Measurements from ENCODE around the gene CD300C. TPM values are rescaled to one million over a fixed set of nuclear protein-coding genes. Genes with fewer than 3 reads are reported as not detected.

CD300C gene
- total RNA-seq, 1 donor from 2014 or later = 0.26 TPM

GRCh38 chr17:74531231-74531761 is 14.6 kb downstream of the CD300C start, which contains the start of gene CD300LB:
TSS of gene CD300LB (minus strand) at chr17:74531475. CDS start at chr17:74531350, 125 bp downstream.
- H3K27me3 Mint-ChIP-seq = peaks cover 30% of the 10 kb centered on the region
- intact Hi-C loops (cut with micrococcal nuclease) = no loop called here
- H3K36me3 Mint-ChIP-seq (ENCODE audit: low read depth) = no peaks in the 10 kb centered on the region
- DNase-seq = no peak
- H3K4me1 Mint-ChIP-seq = peaks cover 5% of the 10 kb centered on the region
- no peaks in the 10 kb centered on the region for H3K9me3 Mint-ChIP-seq
- no peak within 1 kb of the TSS for H3K27ac Mint-ChIP-seq
- H3K4me3 Mint-ChIP-seq = no peak within 1 kb of the TSS

- Mint-ChIP-seq H3K9me3 (no peaks in the 10 kb centered on the region), H3K4me1 (peaks cover 5% of the 10 kb centered on the region), H3K27me3 (peaks cover 29% of the 10 kb centered on the region), H3K27ac (no peak overlapping the region), H3K36me3 (ENCODE audit: low read depth) (no peaks in the 10 kb centered on the region), H3K4me3 (no peak overlapping the region)
- intact Hi-C loops (cut with micrococcal nuclease) = no loop called here
- DNase-seq = no peak
Observed at GRCh38 chr17:74530831-74531150, 15.1 kb downstream of the CD300C start.

- H3K9me3 Mint-ChIP-seq = no peaks in the 10 kb centered on the region
- DNase-seq = no peak
- peaks cover 29% of the 10 kb centered on the region for H3K27me3 Mint-ChIP-seq
- H3K27ac Mint-ChIP-seq = no peak overlapping the region
- intact Hi-C loops (cut with micrococcal nuclease) = no loop called here
- H3K4me3 Mint-ChIP-seq = no peak overlapping the region
- no peaks in the 10 kb centered on the region for H3K36me3 Mint-ChIP-seq (ENCODE audit: low read depth)
- peaks cover 5% of the 10 kb centered on the region for H3K4me1 Mint-ChIP-seq
Observed at GRCh38 chr17:74529243-74529642, 16.7 kb downstream of the CD300C start.

- Mint-ChIP-seq H3K9me3 (no peaks in the 10 kb centered on the region), H3K4me3 (no peak overlapping the region), H3K27ac (no peak overlapping the region), H3K36me3 (ENCODE audit: low read depth) (no peaks in the 10 kb centered on the region), H3K27me3 (peaks cover 26% of the 10 kb centered on the region), H3K4me1 (peaks cover 5% of the 10 kb centered on the region)
- intact Hi-C loops (cut with micrococcal nuclease) = no loop called here
- DNase-seq = no peak
Observed at GRCh38 chr17:74528491-74529199, 17.3 kb downstream of the CD300C start.

GRCh38 chr17:74527756-74528155 is 18.2 kb downstream of the CD300C start:
- Mint-ChIP-seq H3K4me1 (peaks cover 2% of the 10 kb centered on the region), H3K27me3 (peaks cover 21% of the 10 kb centered on the region), H3K4me3 (no peak overlapping the region), H3K36me3 (ENCODE audit: low read depth) (peaks cover 1% of the 10 kb centered on the region), H3K27ac (no peak overlapping the region), H3K9me3 (peaks cover 5% of the 10 kb centered on the region)
- no peak for DNase-seq
- intact Hi-C loops (cut with micrococcal nuclease) = no loop called here

- no peaks in the 10 kb centered on the region for H3K4me1 Mint-ChIP-seq
- no peak overlapping the region for H3K4me3 Mint-ChIP-seq
- peaks cover 1% of the 10 kb centered on the region for H3K36me3 Mint-ChIP-seq (ENCODE audit: low read depth)
- DNase-seq = no peak
- H3K9me3 Mint-ChIP-seq = peaks cover 5% of the 10 kb centered on the region
- intact Hi-C loops (cut with micrococcal nuclease) = no loop called here
- peaks cover 18% of the 10 kb centered on the region for H3K27me3 Mint-ChIP-seq
- H3K27ac Mint-ChIP-seq = no peak overlapping the region
Observed at GRCh38 chr17:74527081-74527480, 18.8 kb downstream of the CD300C start.

- H3K4me1 Mint-ChIP-seq = peaks cover 2% of the 10 kb centered on the region
- peaks cover 1% of the 10 kb centered on the region for H3K36me3 Mint-ChIP-seq (ENCODE audit: low read depth)
- peaks cover 15% of the 10 kb centered on the region for H3K27me3 Mint-ChIP-seq
- no peak overlapping the region for H3K27ac Mint-ChIP-seq
- DNase-seq = no peak
- peaks cover 5% of the 10 kb centered on the region for H3K9me3 Mint-ChIP-seq
- intact Hi-C loops (cut with micrococcal nuclease) = no loop called here
- no peak overlapping the region for H3K4me3 Mint-ChIP-seq
Observed at GRCh38 chr17:74526681-74527080, 19.2 kb downstream of the CD300C start.

GRCh38 chr17:74525781-74526288 is 20.1 kb downstream of the CD300C start:
- Mint-ChIP-seq H3K9me3 (peaks cover 9% of the 10 kb centered on the region), H3K4me1 (peaks cover 7% of the 10 kb centered on the region), H3K27me3 (peaks cover 10% of the 10 kb centered on the region), H3K36me3 (ENCODE audit: low read depth) (peaks cover 1% of the 10 kb centered on the region), H3K27ac (no peak overlapping the region), H3K4me3 (no peak overlapping the region)
- intact Hi-C loops (cut with micrococcal nuclease) = no loop called here
- no peak for DNase-seq

- peaks cover 8% of the 10 kb centered on the region for H3K4me1 Mint-ChIP-seq
- intact Hi-C loops (cut with micrococcal nuclease) = no loop called here
- no peak overlapping the region for H3K4me3 Mint-ChIP-seq
Observed at GRCh38 chr17:74525465-74525725, 20.5 kb downstream of the CD300C start.

GRCh38 chr17:74524653-74525464 is 21.1 kb downstream of the CD300C start:
- Mint-ChIP-seq H3K27ac (no peak overlapping the region), H3K4me3 (no peak overlapping the region), H3K27me3 (peaks cover 6% of the 10 kb centered on the region), H3K4me1 (peaks cover 12% of the 10 kb centered on the region), H3K36me3 (ENCODE audit: low read depth) (peaks cover 1% of the 10 kb centered on the region), H3K9me3 (peaks cover 9% of the 10 kb centered on the region)
- intact Hi-C loops (cut with micrococcal nuclease) = no loop called here
- DNase-seq = no peak

More at GRCh38 chr17:74525465-74525725, 20.5 kb downstream of the CD300C start:
- no peak for DNase-seq
- peaks cover 9% of the 10 kb centered on the region for H3K9me3 Mint-ChIP-seq
- H3K27ac Mint-ChIP-seq = no peak overlapping the region
- peaks cover 1% of the 10 kb centered on the region for H3K36me3 Mint-ChIP-seq (ENCODE audit: low read depth)
- H3K27me3 Mint-ChIP-seq = peaks cover 8% of the 10 kb centered on the region

GRCh38 chr17:74523308-74523707 is 22.6 kb downstream of the CD300C start:
- Mint-ChIP-seq H3K36me3 (ENCODE audit: low read depth) (peaks cover 1% of the 10 kb centered on the region), H3K9me3 (peaks cover 16% of the 10 kb centered on the region), H3K4me1 (peaks cover 12% of the 10 kb centered on the region), H3K4me3 (no peak overlapping the region), H3K27me3 (peaks cover 8% of the 10 kb centered on the region), H3K27ac (no peak overlapping the region)
- DNase-seq = no peak
- intact Hi-C loops (cut with micrococcal nuclease) = no loop called here

- DNase-seq = no peak
- Mint-ChIP-seq H3K27me3 (peaks cover 8% of the 10 kb centered on the region), H3K27ac (no peak overlapping the region), H3K4me1 (peaks cover 12% of the 10 kb centered on the region), H3K4me3 (no peak overlapping the region), H3K9me3 (peaks cover 19% of the 10 kb centered on the region), H3K36me3 (ENCODE audit: low read depth) (peaks cover 1% of the 10 kb centered on the region)
- intact Hi-C loops (cut with micrococcal nuclease) = no loop called here
Observed at GRCh38 chr17:74522381-74523105, 23.4 kb downstream of the CD300C start.

- Mint-ChIP-seq H3K9me3 (peaks cover 19% of the 10 kb centered on the region), H3K4me3 (peak overlapping the region; percentile 26), H3K27me3 (peaks cover 8% of the 10 kb centered on the region), H3K36me3 (ENCODE audit: low read depth) (peaks cover 1% of the 10 kb centered on the region), H3K27ac (peak overlapping the region; percentile 72), H3K4me1 (peaks cover 12% of the 10 kb centered on the region)
- intact Hi-C loops (cut with micrococcal nuclease) = no loop called here
- no peak for DNase-seq
Observed at GRCh38 chr17:74521701-74522201, 24.2 kb downstream of the CD300C start.

All from activated CD4-positive, alpha-beta T cell treated with anti-CD3 and anti-CD28 coated beads, Interleukin-2, amount 10 ng/mL, durations not matched to agents 24 days and 14 days (primary cell).